Heart left ventricle (tissue), 16 donors: ENCODE data around the gene NCOA5. TPM values are rescaled to one million over a fixed set of nuclear protein-coding genes. Genes with fewer than 3 reads are reported as not detected.
A peak's percentile ranks its signal among the peaks of the same experiment; 100 is the strongest.

Source experiments
- ATAC-seq, 4 donors: fragments of 200-7000 bp; cut with Tn5 transposase; one replicate each; pipeline ENCODE4 v1.9.1; 2020 to 2022; ENCODE audit warnings: moderate library complexity in 4 of 4, mild to moderate bottlenecking in 3 of 4, moderate number of reproducible peaks in 1 of 4
- DNase-seq, 5 donors: peaks; one replicate each; pipeline ENCODE4 v3.0.0-alpha.2; 2020
- H3K27ac ChIP-seq, 12 donors: fragments of 200-600 bp; sonication (generic) in 4 of 12; one replicate each; pipeline versions ENCODE4 v1.5.0 to v1.8.0; 2016 to 2022; ENCODE audit warnings: mild to moderate bottlenecking in 2 of 12
- H3K27me3 ChIP-seq, 9 donors: fragments of 200-600 bp; sonication (generic) in 2 of 9; one replicate each; pipeline versions ENCODE4 v1.5.1 to v1.8.0; 2016 to 2022; ENCODE audit warnings: mild to moderate bottlenecking in 3 of 9
- H3K36me3 ChIP-seq, 9 donors: fragments of 200-600 bp; sonication (generic) in 2 of 9; one replicate each; pipeline versions ENCODE4 v1.5.0 to v1.8.0; 2018 to 2022; ENCODE audit warnings: mild to moderate bottlenecking in 2 of 9
- H3K4me1 ChIP-seq, 12 donors: fragments of 200-600 bp; sonication (generic) in 4 of 12; one replicate each; pipeline versions ENCODE4 v1.5.0 to v1.8.0; 2016 to 2022; ENCODE audit warnings: mild to moderate bottlenecking in 3 of 12
- H3K4me3 ChIP-seq, 12 donors: fragments of 200-600 bp; sonication (generic) in 4 of 12; one replicate each; pipeline versions ENCODE4 v1.5.0 to v1.8.0; 2017 to 2022; ENCODE audit warnings: mild to moderate bottlenecking in 9 of 12, moderate library complexity in 4 of 12
- H3K9me3 ChIP-seq, 12 donors: fragments of 200-600 bp; sonication (generic) in 4 of 12; one replicate each; pipeline versions ENCODE4 v1.5.0 to v1.8.0; 2016 to 2022; ENCODE audit warnings: mild to moderate bottlenecking in 1 of 12
- POLR2A ChIP-seq, 2 donors: fragments of 450-650 bp; IDR thresholded peaks; one replicate each; pipeline ENCODE4 v1.6.1; 2017; ENCODE audit warnings: antibody characterized with exemption in 2 of 2, mild to moderate bottlenecking in 2 of 2, moderate library complexity in 2 of 2
- WGBS, 4 donors: extraction: QIAGEN DNeasy Blood & Tissue Kit in 2 of 4; methylation state at CpG; one replicate each; pipeline versions ENCODE4 v1.1.5 to v1.1.7; 2013 to 2018; 5-methylcytosine and 5-hydroxymethylcytosine counted together
- intact Hi-C, 10 donors: fragments of 100-400 bp; cut with DNase I; formaldehyde crosslinking; loops; one replicate each; pipeline versions ENCODE4 v1.11.1 to v1.14.2; 2022
- polyA plus RNA-seq, 2 donors: library from polyadenylated mRNA; stranded (reverse); fragments of 200-250 nt; gene quantifications; one replicate each; pipeline ENCODE4 v1.2.3, GENCODE V29; 2013
- total RNA-seq, 9 donors: library from RNA; depleted of rRNA in 2 of 9; stranded (reverse); fragments of >200 nt in 2 of 9; fragmentation: NEBNext Ultra II Directional in 3 of 9; extraction: Animal tissue kit (Norgen Biotek cat#: 25700) in 3 of 9; gene quantifications; one replicate each; pipeline versions ENCODE4 v1.1.0 to v1.2.4, GENCODE V29; 2016 to 2023
- TF ChIP-seq, protein P1 (sequence below), 12 donors: fragments of 200-600 bp; sonication (generic) in 4 of 12; IDR thresholded peaks; one replicate each; pipeline versions ENCODE4 v1.5.0 to v1.8.0; 2018 to 2022; ENCODE audit warnings: antibody characterized with exemption in 12 of 12, mild to moderate bottlenecking in 5 of 12
- donor health status: ischemic (EF 13 %, LVEDD 7.1; RV severe dilation, severe dysfunction).
- donor health status: healthy with polysubstance abuse.
- donor health status: DM: no; HTN: yes; CAD: no.
- donor health status: DM: no; HTN: no; CAD: no.
- donor health status: ischemic (EF 25% LVEDD 6.9; RV normal size, moderate dysfunction).
- donor health status: ischemic (EF 25% LVEDD 5.7; RV mildly dilated, moderate dysfunction).
- donor health status: healthy.
- donor health status: DM: yes; HTN: yes; CAD: no.
- donor health status: ischemic (EF 35%, LVEDD 5.7; RV mildly dilated, moderate dysfunction).
- donor health status: nonischemic (EF 11% LVEDD 7.7; RV severe dilation, severe dysfunction).
- donor health status: DM: yes; HTN: yes; CAD: no.
- donor health status: PGD.
- donor health status: ischemic (EF 29% LVEDD 5.4; RV normal size, mild dysfunction).
- donor health status: nonischemic (EF 23%, LVEDD 6.1; RV moderate dilation, normal function).

The NCOA5 gene
- total and polyA plus RNA-seq, 11 donors, result 5.7 to 17.4 (median 12.3) TPM

GRCh38 chr20:46121184-46121930 is 31.6 kb upstream of the NCOA5 start:
- Histone ChIP-seq H3K9me3 (no peaks in the 10 kb centered on the region), H3K4me1 (peaks cover 0 to 57% (median 30%) of the 10 kb centered on the region in 12 donors), H3K36me3 (peaks cover 0 to 46% (median 27%) of the 10 kb centered on the region in 9 donors), H3K4me3 (peak overlapping the region in 1 of 12 donors; percentile 69), H3K27ac (peak overlapping the region in 6 of 12 donors; percentile 1 to 56 (median 18)), H3K27me3 (no peaks in the 10 kb centered on the region)
- 38 to 64% (median 54%) methylated on average over 2 of the region's 2 CpGs for WGBS, 4 donors
- no peak for TF ChIP-seq POLR2A (IDR thresholded peaks at IDR 0.05)
- TF ChIP-seq, protein P1, sequence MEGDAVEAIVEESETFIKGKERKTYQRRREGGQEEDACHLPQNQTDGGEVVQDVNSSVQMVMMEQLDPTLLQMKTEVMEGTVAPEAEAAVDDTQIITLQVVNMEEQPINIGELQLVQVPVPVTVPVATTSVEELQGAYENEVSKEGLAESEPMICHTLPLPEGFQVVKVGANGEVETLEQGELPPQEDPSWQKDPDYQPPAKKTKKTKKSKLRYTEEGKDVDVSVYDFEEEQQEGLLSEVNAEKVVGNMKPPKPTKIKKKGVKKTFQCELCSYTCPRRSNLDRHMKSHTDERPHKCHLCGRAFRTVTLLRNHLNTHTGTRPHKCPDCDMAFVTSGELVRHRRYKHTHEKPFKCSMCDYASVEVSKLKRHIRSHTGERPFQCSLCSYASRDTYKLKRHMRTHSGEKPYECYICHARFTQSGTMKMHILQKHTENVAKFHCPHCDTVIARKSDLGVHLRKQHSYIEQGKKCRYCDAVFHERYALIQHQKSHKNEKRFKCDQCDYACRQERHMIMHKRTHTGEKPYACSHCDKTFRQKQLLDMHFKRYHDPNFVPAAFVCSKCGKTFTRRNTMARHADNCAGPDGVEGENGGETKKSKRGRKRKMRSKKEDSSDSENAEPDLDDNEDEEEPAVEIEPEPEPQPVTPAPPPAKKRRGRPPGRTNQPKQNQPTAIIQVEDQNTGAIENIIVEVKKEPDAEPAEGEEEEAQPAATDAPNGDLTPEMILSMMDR (IDR thresholded peaks at IDR 0.05), result no peak
- DNase-seq, result no peak
- no peak for ATAC-seq
- intact Hi-C loops, result no loop called here

DNA sequence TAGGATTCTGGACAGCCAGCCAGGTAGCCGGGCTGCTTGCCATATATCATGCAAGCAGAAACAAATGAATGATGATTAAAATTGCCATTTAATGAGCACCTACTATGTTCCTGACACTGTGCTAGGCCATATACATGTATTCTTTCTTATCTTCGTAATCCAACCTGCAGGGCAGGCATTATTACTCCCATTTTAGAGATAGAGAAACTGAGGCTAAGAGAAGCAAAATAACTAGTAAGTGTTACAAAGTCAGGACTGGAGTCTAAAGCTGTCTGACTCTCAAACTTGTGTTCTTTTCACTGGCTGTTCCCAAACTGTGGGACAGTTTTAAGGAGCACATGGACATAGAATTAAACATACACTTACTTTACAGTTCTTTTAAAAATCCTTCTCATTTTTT is 30.4 kb upstream of the NCOA5 start:
- H3K27me3 ChIP-seq, result no peaks in the 10 kb centered on the region
- peaks cover 0 to 34% (median 18%) of the 10 kb centered on the region in 9 donors for H3K36me3 ChIP-seq
- H3K4me3 ChIP-seq, result peak overlapping the region in 1 of 12 donors; percentile 69
- peak overlapping the region in 1 of 12 donors; percentile 56 for H3K27ac ChIP-seq
- ATAC-seq, result no peak
- no peaks in the 10 kb centered on the region for H3K9me3 ChIP-seq
- TF ChIP-seq POLR2A (IDR thresholded peaks at IDR 0.05), result no peak
- TF ChIP-seq, protein P1 (IDR thresholded peaks at IDR 0.05), result no peak
- intact Hi-C loops, result no loop called here
- no peak for DNase-seq
- 88 to 95% (median 89%) methylated on average over 2 of the region's 2 CpGs for WGBS, 4 donors
- peaks cover 0 to 57% (median 30%) of the 10 kb centered on the region in 12 donors for H3K4me1 ChIP-seq

- intact Hi-C loops, result loop anchor here in 1 of 10 donors (2.0 kb wide), 1 partner anchor 31 kb away; the partner anchor contains the start of gene NCOA5
- no peak for ATAC-seq
- no peaks in the 10 kb centered on the region for H3K9me3 ChIP-seq
- no peaks in the 10 kb centered on the region for H3K27me3 ChIP-seq
- WGBS, 4 donors, result 85 to 92% (median 88%) methylated on average over 2 of the region's 2 CpGs
- peaks cover 0 to 57% (median 30%) of the 10 kb centered on the region in 12 donors for H3K4me1 ChIP-seq
- TF ChIP-seq, protein P1 (IDR thresholded peaks at IDR 0.05), result no peak
- no peak for TF ChIP-seq POLR2A (IDR thresholded peaks at IDR 0.05)
- H3K27ac ChIP-seq, result peak overlapping the region in 9 of 12 donors; percentile 76 to 95 (median 83)
- H3K36me3 ChIP-seq, result peaks cover 0 to 30% (median 17%) of the 10 kb centered on the region in 9 donors
- H3K4me3 ChIP-seq, result peak overlapping the region in 3 of 12 donors; percentile 69 to 75 (median 73)
- DNase-seq, result no peak
These were observed 29.8 kb upstream of the NCOA5 start for GRCh38 chr20:46119547-46119946.

DNA sequence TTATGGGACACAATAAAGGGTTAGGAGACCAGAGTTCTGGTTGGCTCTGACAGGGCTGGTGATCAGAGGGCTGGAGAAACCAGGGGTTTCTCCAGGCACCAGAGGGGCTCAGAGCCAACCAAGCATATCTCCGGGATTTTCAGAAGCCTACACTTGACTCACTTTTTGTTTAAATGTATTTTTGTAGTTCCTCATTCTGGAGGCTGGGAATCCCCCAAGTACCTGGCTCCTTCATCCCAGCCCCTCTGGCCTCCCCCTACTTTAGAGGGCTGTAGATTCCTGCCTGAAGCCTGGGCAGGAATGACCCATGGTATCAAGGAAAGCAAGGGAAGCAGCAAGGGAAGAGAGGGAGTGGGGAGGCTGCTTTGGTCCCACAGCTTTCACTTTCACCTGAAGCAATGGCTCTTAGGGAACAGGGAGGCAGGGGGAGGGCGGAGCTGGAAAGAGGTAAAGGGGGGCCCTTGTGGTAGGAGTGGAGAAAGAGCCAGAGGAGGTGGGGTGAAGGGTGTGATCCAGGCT is 29.3 kb upstream of the NCOA5 start:
- H3K27ac ChIP-seq, result peak overlapping the region in 11 of 12 donors; percentile 76 to 95 (median 83)
- TF ChIP-seq POLR2A (IDR thresholded peaks at IDR 0.05), result no peak
- TF ChIP-seq, protein P1 (IDR thresholded peaks at IDR 0.05), result no peak
- DNase-seq (no peak), ATAC-seq (no peak)
- no peaks in the 10 kb centered on the region for H3K9me3 ChIP-seq
- peaks cover 0 to 57% (median 30%) of the 10 kb centered on the region in 12 donors for H3K4me1 ChIP-seq
- H3K36me3 ChIP-seq, result peaks cover 0 to 26% (median 13%) of the 10 kb centered on the region in 9 donors
- peak overlapping the region in 9 of 12 donors; percentile 57 to 75 (median 69) for H3K4me3 ChIP-seq
- H3K27me3 ChIP-seq, result no peaks in the 10 kb centered on the region
- WGBS, 4 donors, result 44 to 62% (median 56%) methylated on average over 2 of the region's 2 CpGs
- intact Hi-C loops, result loop anchor here in 1 of 10 donors (2.0 kb wide), 1 partner anchor 30 kb away; the partner anchor contains the start of gene NCOA5
